PC-3 (cell line): ENCODE results near the gene H6PD. TPM values are rescaled to one million over a fixed set of nuclear protein-coding genes. Genes with fewer than 3 reads are reported as not detected.

ENCODE experiments used
- ATAC-seq: fragments of 200-7000 bp; cut with Tn5 transposase; 2 replicates; pipeline ENCODE4 v1.9.1; 2020; ENCODE audit warnings: mild to moderate bottlenecking, moderate library complexity
- BruUV-seq: library from RNA; stranded (reverse); fragments of 400-500 nt; replicated peaks from 2 replicates; lab custom pipeline; 2021; lab: Mats Ljungman, UMichigan
- CTCF ChIA-PET: fragments of 300-600 bp; sonication (Branson Sonifier 250); formaldehyde crosslinking; loops from one replicate; lab custom pipeline; 2022; ENCODE audit warnings: antibody characterized with exemption; lab: Charles Lee
- POLR2A ChIA-PET: fragments of 300-600 bp; sonication (Branson Sonifier 250); formaldehyde crosslinking; loops from one replicate; lab custom pipeline; 2022; ENCODE audit warnings: antibody characterized with exemption; ENCODE audit not compliant: unreplicated experiment; lab: Charles Lee
- DNase-seq: peaks from one replicate; pipeline ENCODE4 v3.0.0-alpha.2; 2015
- H2AFZ ChIP-seq: fragments of 300-600 bp; sonication (generic); 2 replicates; pipeline ENCODE4 v1.6.0; 2016; ENCODE audit warnings: antibody characterized with exemption, low read length
- H3F3A ChIP-seq: fragments of 300-600 bp; sonication (generic); one replicate; pipeline ENCODE4 v1.6.0; 2017; ENCODE audit warnings: antibody characterized with exemption, low read length, control low read depth, mild to moderate bottlenecking; ENCODE audit not compliant: unreplicated experiment
- H3K27ac ChIP-seq: fragments of 300-600 bp; sonication (generic); 2 replicates; pipeline ENCODE4 v1.5.1; 2016; ENCODE audit warnings: mild to moderate bottlenecking, low read length
- H3K27me3 ChIP-seq: fragments of 300-600 bp; sonication (generic); 2 replicates; pipeline ENCODE4 v1.6.1; 2016; ENCODE audit warnings: low read length, mixed read lengths
- H3K36me3 ChIP-seq: fragments of 300-600 bp; sonication (generic); 2 replicates; pipeline ENCODE4 v1.6.1; 2016; ENCODE audit warnings: low read depth, mixed run types, low read length, mixed read lengths
- H3K4me1 ChIP-seq: fragments of 300-600 bp; sonication (generic); 2 replicates; pipeline ENCODE4 v1.5.1; 2016; ENCODE audit warnings: low read length; ENCODE audit not compliant: insufficient read depth
- H3K4me2 ChIP-seq: fragments of 300-600 bp; sonication (generic); 2 replicates; pipeline ENCODE4 v1.6.0; 2016; ENCODE audit warnings: low read length
- H3K4me3 ChIP-seq: fragments of 300-600 bp; sonication (generic); 2 replicates; pipeline ENCODE4 v1.5.1; 2016; ENCODE audit warnings: mild to moderate bottlenecking, low read length, mixed read lengths
- H3K79me2 ChIP-seq: fragments of 300-600 bp; sonication (generic); 2 replicates; pipeline ENCODE4 v1.6.1; 2017; ENCODE audit warnings: low read length, mixed read lengths
- H3K9ac ChIP-seq: fragments of 300-600 bp; sonication (generic); 2 replicates; pipeline ENCODE4 v1.6.0; 2016; ENCODE audit warnings: mild to moderate bottlenecking, low read length
- H3K9me2 ChIP-seq: fragments of 300-600 bp; sonication (generic); replicated peaks from 2 replicates; pipeline ENCODE4 v1.6.1; 2016; ENCODE audit warnings: mixed run types, low read length, mixed read lengths
- H3K9me3 ChIP-seq: fragments of 300-600 bp; sonication (generic); 2 replicates; pipeline ENCODE4 v1.6.1; 2016; ENCODE audit warnings: low read length, mixed read lengths
- H4K20me1 ChIP-seq: fragments of 300-600 bp; sonication (generic); 2 replicates; pipeline ENCODE4 v1.6.1; 2016; ENCODE audit warnings: low read length, mixed read lengths
- EZH2 ChIP-seq: fragments of 300-600 bp; sonication (generic); IDR thresholded peaks from one replicate; pipeline ENCODE4 v1.6.1; 2017; ENCODE audit warnings: antibody characterized with exemption, mild to moderate bottlenecking, low read length; ENCODE audit not compliant: unreplicated experiment
- EZH2phosphoT487 ChIP-seq: fragments of 300-600 bp; sonication (generic); IDR thresholded peaks from 2 replicates; pipeline ENCODE4 v1.6.1; 2018; ENCODE audit warnings: mild to moderate bottlenecking, antibody characterized with exemption, low read length, borderline replicate concordance
- intact Hi-C: fragments of 100-400 bp; cut with micrococcal nuclease; formaldehyde crosslinking; loops from 2 replicates; pipeline ENCODE4 v1.9.0; 2023
- total RNA-seq: library from RNA; depleted of rRNA; stranded (reverse); fragments of >200 nt; gene quantifications from 2 replicates; pipeline ENCODE4 v1.2.3, GENCODE V29; 2014
- TF ChIP-seq, protein P1 (sequence below): fragments of 300-600 bp; sonication (generic); conservative IDR thresholded peaks from 2 replicates; pipeline ENCODE4 v1.5.1; 2017; ENCODE audit warnings: antibody characterized with exemption, low read depth, mild to moderate bottlenecking, low read length

H6PD gene
- total RNA-seq, 1 experiment from 2014 or later, result 6.8 TPM

DNA sequence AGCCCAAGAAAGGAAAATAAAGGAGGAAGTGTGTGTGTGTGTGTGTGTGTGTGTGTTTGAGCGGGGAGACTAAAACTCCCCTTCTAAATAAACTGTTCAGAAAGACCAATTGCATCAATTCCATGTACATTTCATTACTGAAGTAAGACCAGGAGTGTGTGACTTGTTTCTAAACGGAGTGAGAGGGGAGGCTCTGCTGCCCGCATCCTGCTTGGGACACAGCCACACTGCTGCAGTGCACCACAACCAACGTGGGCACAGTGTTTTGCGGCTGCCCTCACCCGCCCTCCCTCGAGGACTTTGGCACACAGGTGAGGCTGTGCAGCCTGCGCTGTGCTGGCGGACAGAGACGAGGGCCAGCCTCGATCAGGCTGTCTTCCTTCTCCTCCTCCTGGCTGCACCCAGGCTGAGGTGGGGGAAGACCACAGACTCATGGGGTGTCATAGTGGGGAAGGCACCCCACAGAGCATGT, 31.0 kb upstream of the H6PD start:
- Histone ChIP-seq H3K79me2 (no peaks in the 10 kb centered on the region), H3K4me3 (no peak overlapping the region), H3K27me3 (peaks cover 22% of the 10 kb centered on the region), H3K9ac (no peak overlapping the region), H4K20me1 (no peaks in the 10 kb centered on the region), H3K27ac (no peak overlapping the region), H3K4me2 (no peak overlapping the region), H3K4me1 (peaks cover 17% of the 10 kb centered on the region), H3K9me3 (no peaks in the 10 kb centered on the region), H3F3A (no peaks in the 10 kb centered on the region), H2AFZ (no peak overlapping the region), H3K36me3 (no peaks in the 10 kb centered on the region), H3K9me2 (no peaks in the 10 kb centered on the region)
- POLR2A ChIA-PET, result no interaction called here
- TF ChIP-seq EZH2 (no peak), EZH2phosphoT487 (no peak)
- TF ChIP-seq, protein P1, sequence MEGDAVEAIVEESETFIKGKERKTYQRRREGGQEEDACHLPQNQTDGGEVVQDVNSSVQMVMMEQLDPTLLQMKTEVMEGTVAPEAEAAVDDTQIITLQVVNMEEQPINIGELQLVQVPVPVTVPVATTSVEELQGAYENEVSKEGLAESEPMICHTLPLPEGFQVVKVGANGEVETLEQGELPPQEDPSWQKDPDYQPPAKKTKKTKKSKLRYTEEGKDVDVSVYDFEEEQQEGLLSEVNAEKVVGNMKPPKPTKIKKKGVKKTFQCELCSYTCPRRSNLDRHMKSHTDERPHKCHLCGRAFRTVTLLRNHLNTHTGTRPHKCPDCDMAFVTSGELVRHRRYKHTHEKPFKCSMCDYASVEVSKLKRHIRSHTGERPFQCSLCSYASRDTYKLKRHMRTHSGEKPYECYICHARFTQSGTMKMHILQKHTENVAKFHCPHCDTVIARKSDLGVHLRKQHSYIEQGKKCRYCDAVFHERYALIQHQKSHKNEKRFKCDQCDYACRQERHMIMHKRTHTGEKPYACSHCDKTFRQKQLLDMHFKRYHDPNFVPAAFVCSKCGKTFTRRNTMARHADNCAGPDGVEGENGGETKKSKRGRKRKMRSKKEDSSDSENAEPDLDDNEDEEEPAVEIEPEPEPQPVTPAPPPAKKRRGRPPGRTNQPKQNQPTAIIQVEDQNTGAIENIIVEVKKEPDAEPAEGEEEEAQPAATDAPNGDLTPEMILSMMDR, result no peak
- CTCF ChIA-PET, result no interaction called here
- ATAC-seq (no peak), DNase-seq (no peak)
- no TSS peak for BruUV-seq
- intact Hi-C loops, result loop anchor here (5.0 kb wide), 1 partner anchor 286 kb away; no protein-coding TSS in a partner anchor

DNA sequence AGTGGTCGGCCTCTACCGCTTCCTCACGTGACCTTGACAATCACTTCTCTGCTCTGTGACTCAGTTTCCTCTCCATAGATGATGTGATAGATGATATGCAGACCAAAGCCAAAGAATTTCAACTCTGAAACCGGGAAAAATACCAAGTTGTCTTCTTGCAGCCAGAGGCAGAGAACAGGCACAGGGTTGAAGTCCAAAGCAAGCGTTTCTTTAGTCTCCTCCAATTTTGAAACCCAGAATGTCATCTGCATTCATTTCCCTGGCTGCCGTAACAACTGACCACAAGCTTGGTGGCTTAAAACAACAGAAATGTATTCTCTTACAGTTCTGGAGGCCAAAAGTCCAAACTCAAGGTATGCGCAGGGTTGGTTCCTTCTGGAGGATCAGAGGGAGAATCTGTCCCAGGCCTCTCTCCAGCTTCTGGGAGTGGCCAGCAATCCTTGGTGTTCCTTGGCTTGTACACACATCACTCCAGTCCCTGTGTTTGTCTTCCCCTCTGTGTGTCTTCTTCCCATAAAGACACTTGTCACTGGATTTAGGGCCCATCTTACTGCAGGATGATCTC, 30.3 kb upstream of the H6PD start:
- TF ChIP-seq, protein P1, result no peak
- no peak for TF ChIP-seq EZH2phosphoT487
- no peak for TF ChIP-seq EZH2
- Histone ChIP-seq H3K9me2 (no peaks in the 10 kb centered on the region), H3K4me1 (peaks cover 17% of the 10 kb centered on the region), H3K36me3 (no peaks in the 10 kb centered on the region), H3K9me3 (no peaks in the 10 kb centered on the region), H2AFZ (no peak overlapping the region), H3K79me2 (no peaks in the 10 kb centered on the region), H3K27ac (no peak overlapping the region), H3K4me2 (no peak overlapping the region), H3K27me3 (peaks cover 22% of the 10 kb centered on the region), H3K9ac (no peak overlapping the region), H3K4me3 (no peak overlapping the region), H4K20me1 (no peaks in the 10 kb centered on the region), H3F3A (no peaks in the 10 kb centered on the region)
- DNase-seq (no peak), ATAC-seq (no peak)
- BruUV-seq, result no TSS peak
- CTCF ChIA-PET, result no interaction called here
- POLR2A ChIA-PET, result no interaction called here
- intact Hi-C loops, result loop anchor here (5.0 kb wide), 1 partner anchor 287 kb away; no protein-coding TSS in a partner anchor

DNA sequence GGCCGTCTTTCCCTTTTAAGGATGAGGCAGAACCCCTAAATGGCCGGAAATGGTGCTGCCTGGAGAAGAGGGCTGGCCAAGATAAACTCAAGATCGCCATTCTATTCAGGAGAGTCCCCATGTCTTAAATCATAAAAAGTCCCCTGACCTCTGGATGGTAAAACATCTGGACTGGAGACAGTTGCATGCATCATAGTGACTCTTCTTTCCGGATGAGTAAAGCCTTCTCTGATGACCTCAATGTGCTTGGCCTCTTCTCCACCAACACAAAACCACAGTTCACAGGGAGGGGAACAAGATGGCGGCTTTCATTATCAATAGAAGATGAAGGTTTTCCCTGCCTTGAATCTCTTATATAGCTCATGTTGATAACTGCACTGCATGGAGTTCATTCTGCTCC, 27.5 kb upstream of the H6PD start:
- no peak for ATAC-seq
- Histone ChIP-seq H3K79me2 (no peaks in the 10 kb centered on the region), H3K4me3 (no peak overlapping the region), H3K9me2 (no peaks in the 10 kb centered on the region), H3K36me3 (no peaks in the 10 kb centered on the region), H3K27me3 (peaks cover 22% of the 10 kb centered on the region), H3K9me3 (no peaks in the 10 kb centered on the region), H3F3A (no peaks in the 10 kb centered on the region), H3K4me1 (peaks cover 10% of the 10 kb centered on the region; the same call in 1 of the 2 replicates), H3K9ac (no peak overlapping the region), H3K27ac (no peak overlapping the region), H4K20me1 (no peaks in the 10 kb centered on the region), H2AFZ (no peak overlapping the region), H3K4me2 (no peak overlapping the region)
- ChIA-PET POLR2A (no interaction called here), CTCF (no interaction called here)
- intact Hi-C loops, result no loop called here
- BruUV-seq, result no TSS peak
- TF ChIP-seq, protein P1, result no peak
- TF ChIP-seq EZH2 (no peak), EZH2phosphoT487 (no peak)
- DNase-seq, result no peak
